LNCAP (cell line): ENCODE measurements around the gene ARHGAP44.

Experiments
- CTCF ChIP-seq: fragments of 450-650 bp; IDR thresholded peaks from 2 replicates; pipeline ENCODE4 v1.5.1; 2017; ENCODE audit warnings: mild to moderate bottlenecking

Gene ARHGAP44

DNA sequence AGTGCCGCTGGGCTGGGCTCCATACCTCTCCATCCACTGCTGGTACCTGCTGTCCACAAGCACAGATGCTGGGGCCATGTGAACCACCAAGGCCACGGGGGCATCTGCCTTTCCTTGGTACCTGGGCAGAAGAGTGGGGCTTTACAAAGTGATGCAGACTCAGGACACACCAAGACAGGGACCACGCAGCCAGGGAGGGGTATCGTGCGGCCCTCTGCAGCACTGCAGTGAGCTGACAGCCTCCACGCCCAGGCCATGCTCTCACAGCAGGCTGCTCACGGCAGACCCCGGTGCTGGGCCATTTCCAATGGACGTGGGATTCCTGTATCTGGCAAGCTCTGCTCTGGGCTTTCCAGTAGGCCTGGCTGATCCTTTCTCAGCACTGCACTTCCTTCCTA, 214.2 kb downstream of the ARHGAP44 start:
- TF ChIP-seq CTCF = no peak

DNA sequence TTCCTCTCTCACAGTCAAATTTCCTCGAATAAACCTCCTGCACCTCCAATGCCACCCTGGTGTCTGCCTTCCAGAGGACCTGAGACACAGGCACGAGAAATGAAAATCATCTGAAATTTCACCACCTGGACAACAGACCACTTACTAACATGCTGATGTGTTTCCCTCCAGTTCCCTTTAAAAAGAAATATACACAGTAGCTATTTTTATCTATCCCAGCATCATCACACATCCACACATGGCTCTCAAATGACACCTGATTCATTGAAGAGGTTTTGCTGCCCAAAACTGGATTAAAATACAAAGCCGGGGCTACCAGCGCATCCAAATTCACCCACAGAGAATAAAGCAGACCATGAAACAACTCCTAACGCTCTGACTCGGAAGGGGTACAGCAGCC, 214.6 kb downstream of the ARHGAP44 start:
- TF ChIP-seq CTCF = no peak

DNA sequence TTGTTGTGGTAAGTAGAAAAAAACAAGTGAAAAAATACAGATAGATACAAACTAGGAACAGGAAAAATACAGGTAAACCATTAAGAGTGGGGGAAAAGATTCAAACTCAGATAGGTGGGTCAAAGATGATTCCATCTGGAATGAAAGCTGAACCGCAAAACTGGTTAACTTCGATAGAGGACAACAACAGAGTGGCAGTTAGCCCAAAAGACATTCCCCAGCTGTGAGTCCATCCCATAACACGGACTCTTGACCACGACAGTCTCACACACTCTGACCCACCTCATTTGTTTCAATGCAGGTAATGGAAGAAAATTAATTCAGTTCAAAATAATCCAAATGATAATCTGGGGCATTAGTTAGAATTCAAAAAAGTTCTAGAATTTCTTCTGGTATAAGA, 215.0 kb downstream of the ARHGAP44 start:
- no peak for TF ChIP-seq CTCF

GRCh38 chr17:13005530-13005929, 216.2 kb downstream of the ARHGAP44 start:
- TF ChIP-seq CTCF = no peak

DNA sequence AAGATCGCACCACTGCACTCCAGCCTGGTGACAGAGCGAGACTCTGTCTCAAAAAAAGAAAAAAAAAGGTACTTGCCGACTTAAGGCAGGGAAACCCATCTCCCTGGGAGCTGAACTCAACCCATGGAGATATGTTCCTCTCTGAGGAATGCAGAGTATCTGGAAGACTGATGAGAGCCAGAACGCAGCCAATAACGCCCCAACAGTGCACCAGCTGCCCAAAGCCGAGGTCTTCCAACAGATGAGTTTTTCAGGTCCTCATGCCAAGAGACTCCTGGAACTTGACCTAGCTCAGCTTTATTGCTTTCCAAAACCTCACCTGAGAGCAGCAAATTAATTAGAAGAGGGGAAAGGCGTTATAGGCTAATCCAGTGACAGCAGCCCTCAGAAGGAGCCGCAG, 219.2 kb downstream of the ARHGAP44 start:
- no peak for TF ChIP-seq CTCF

DNA sequence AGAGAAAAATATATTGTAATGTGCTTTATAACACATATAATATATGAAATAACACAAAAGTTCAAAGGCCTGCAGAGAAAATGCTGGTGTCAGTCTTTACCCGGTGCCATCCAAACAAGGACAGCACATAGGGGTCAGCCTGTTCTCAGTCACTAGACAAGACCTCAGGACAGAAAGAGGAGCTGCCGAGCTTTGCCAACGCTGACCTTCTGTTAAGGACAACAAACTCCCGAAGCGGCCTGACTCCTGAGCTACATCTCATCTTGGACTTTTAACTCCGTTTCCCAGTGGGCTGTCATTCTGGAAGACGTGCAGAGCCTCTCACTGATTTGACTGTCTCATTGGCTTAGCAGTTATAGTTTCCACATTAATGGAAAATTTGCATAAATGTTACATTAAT, 221.7 kb downstream of the ARHGAP44 start:
- TF ChIP-seq CTCF = no peak

DNA sequence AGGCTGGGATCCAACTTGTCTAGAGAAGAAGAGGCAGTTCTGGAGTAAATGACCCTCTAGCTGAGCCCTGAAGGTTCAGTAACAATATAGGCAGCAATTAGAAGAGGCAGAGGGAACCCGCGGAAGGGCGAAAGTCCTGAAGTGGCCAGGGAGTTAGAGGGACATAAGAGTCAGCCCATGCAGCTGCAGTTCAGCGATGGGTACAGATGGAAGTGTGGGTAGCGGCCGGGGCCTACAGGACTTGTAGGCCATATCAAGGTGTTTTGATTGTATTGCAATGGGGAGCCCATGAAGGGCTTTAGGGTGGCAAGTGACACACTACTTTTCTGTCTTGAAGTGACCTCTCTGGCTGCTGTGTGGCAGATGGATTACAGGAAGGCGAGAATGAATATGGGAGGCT, 225.5 kb downstream of the ARHGAP44 start:
- no peak for TF ChIP-seq CTCF

DNA sequence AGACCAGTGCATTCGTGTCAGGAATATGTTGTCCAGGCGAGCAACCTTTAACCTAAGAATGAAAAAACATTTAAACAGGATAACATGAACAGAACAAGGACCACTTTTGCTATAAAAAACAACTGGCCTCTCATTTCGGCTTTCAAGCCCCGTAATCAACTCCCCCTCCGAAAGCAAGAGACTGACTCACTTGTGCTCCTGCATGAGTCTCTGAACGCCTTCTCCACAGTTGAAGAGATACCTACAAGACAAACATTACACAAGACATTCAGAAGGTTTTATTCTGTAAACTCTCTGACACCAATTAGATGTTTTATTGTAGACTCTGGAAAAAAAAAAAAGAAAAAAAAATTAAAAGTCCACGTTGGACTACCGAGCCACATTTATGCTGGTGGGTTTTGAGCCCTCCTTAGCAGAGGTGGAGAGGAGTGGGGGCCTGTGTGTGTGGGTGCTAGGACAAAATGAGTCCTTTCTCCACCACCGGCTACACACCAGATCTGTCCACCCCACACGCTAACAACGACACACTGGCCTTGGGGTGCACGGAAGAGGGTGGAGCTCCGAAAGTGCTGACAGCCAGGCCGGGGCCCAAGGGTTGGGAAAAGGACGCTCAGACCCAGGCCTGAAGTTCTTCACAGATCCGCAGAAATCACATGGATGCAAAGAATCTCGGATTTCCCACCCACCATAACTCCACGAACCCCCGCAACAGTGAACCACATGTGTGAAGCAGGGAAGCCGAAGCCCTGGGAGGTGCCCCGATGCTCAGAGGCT, 227.8 kb downstream of the ARHGAP44 start:
- no peak for TF ChIP-seq CTCF
